ENCODE data around the gene BCL3. TPM values are rescaled to one million over a fixed set of nuclear protein-coding genes. Genes with fewer than 3 reads are reported as not detected.

Gene BCL3
- total and polyA plus RNA-seq, 7 donors, result 5.7 to 36.4 (median 13.3) TPM

DNA sequence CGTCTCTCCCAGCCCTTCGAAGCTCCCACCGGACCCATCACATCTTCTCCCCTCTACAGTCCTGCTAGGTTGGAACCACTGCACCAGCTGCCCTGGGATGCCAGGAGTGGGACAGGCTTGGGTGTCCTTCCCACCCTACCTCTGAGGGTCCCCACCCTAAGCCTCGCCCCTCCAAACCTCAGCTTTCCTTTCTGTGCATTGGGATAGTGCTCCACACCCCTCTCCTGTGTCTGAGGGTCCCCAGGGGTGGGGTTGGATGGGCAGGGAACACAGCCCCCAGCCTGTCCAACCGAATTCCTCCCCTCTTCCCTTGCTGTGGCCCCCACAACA lies 1.9 kb upstream of the BCL3 start:
- no peak for DNase-seq
- ATAC-seq, result no peak
- intact Hi-C loops (cut with DNase I), result loop anchor here in 1 of 2 donors (10.0 kb wide), 1 partner anchor 1038 kb away; the partner anchor contains the start of gene DMPK
- no peak for TF ChIP-seq CTCF (IDR thresholded peaks at IDR 0.05)
- peak overlapping the region; percentile 94 for H3K27ac ChIP-seq
- peaks cover 48% of the 10 kb centered on the region for H3K4me1 ChIP-seq
- 71 to 80% (median 75%) methylated on average over 5 of the region's 5 CpGs for WGBS, 3 donors
- no peak overlapping the region for H3K4me3 ChIP-seq
- peaks cover 0 to 22% of the 10 kb centered on the region in 2 donors for H3K36me3 ChIP-seq (ENCODE audit: insufficient read depth in 1 of 2, low read depth in 1 of 2)
- H3K9me3 ChIP-seq, result no peaks in the 10 kb centered on the region
- no peaks in the 10 kb centered on the region for H3K27me3 ChIP-seq (ENCODE audit: insufficient read depth in 3 of 3, low read length in 2 of 3)

DNA sequence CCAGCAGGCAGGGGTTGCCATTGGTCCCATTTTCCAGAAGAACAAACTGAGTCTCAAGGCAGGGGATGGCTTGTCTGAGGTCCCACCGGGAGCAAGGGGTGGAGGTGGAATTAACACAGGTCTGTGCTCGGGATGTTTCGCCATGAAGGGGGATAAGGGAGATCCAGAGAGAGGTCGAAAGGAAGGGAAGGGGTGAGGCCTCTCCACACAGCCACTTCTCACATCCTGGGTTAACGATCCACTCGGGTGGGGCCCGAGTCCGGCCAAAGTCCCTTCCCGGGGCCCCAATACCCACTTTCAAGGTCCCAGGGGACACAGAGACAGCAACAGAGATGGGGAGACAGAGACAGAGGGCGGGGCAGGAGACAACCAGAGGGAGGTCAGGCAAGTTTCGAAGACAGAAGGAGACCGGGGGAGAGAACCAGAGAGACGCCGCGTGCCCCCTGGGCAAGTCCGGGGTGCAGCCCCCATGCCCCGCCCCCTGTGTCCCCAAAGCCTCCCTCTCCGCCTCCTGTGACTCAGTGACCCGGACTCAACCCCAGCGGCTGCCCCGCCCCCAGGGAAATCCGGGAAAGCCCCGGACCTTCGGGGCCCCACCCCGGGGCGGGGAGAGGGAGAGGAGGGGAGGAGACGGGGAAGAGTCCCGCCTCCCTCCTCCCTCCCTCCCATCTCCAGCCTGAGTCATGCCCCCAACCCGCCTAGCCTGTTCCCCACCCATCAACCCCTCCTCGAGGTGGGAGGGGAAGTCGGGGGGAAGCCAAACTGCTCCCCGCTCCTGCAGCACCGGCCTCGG lies 1.4 kb upstream of the BCL3 start:
- ATAC-seq, result peak; percentile 91 to 96 (median 95)
- Histone ChIP-seq H3K36me3 (ENCODE audit: insufficient read depth in 1 of 2, low read depth in 1 of 2) (peaks cover 0 to 27% of the 10 kb centered on the region in 2 donors), H3K4me1 (peaks cover 48% of the 10 kb centered on the region), H3K9me3 (no peaks in the 10 kb centered on the region), H3K4me3 (peak overlapping the region; percentile 97), H3K27ac (peak overlapping the region; percentile 94), H3K27me3 (ENCODE audit: insufficient read depth in 3 of 3, low read length in 2 of 3) (no peaks in the 10 kb centered on the region)
- intact Hi-C loops (cut with DNase I), result loop anchor here in 1 of 2 donors (10.0 kb wide), 1 partner anchor 1038 kb away; the partner anchor contains the start of gene DMPK
- no peak for TF ChIP-seq CTCF (IDR thresholded peaks at IDR 0.05)
- peak; percentile 97 to 98 for DNase-seq
- WGBS, 3 donors, result 6 to 11% (median 11%) methylated on average over 21 to 34 of the region's 34 CpGs

DNA sequence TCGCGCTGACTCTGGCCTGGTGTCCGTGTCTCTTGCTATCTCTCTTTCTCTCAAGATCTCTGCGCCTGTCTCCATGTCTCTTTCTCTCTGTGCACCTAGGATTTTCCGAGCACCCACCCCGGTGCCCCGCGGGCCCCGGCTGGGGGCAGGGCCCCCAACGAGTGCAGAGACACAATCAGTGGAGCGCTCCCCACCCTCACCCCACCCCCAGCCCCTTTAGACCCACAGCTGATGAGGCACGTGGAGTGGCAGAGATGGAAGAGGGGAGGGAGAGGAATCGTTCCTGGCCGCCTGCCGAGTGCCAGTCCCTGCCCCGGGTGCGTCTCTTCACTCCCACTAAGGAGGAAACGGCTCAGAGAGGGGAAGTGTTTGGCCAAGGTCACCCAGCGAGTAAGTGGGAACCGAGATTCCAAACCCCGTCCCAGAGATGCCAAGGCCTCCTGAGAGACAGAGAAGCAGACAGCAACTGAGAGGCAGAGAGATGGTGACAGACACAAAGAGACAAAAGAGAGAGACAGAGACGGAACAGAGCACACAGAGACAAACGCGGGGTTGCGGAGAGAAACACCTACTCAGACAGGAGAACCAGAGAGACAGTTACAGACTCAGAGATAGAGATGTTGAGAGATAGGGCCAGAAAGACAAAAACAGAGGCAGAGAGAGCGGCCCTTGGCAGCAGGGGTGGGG lies 626 bp upstream of the BCL3 start:
- Histone ChIP-seq H3K4me3 (peak overlapping the region; percentile 97), H3K27me3 (ENCODE audit: insufficient read depth in 3 of 3, low read length in 2 of 3) (no peaks in the 10 kb centered on the region), H3K27ac (peak overlapping the region; percentile 94), H3K9me3 (no peaks in the 10 kb centered on the region), H3K36me3 (ENCODE audit: insufficient read depth in 1 of 2, low read depth in 1 of 2) (peaks cover 3 to 35% of the 10 kb centered on the region in 2 donors), H3K4me1 (peaks cover 48% of the 10 kb centered on the region)
- WGBS, 3 donors, result 0 to 1% (median 1%) methylated on average over 18 to 26 of the region's 26 CpGs
- ATAC-seq (peak; percentile 39 to 60 (median 54)), DNase-seq (peak; percentile 80 to 84)
- intact Hi-C loops (cut with DNase I), result loop anchor here in 1 of 2 donors (10.0 kb wide), 1 partner anchor 1037 kb away; the partner anchor contains the start of gene DMPK
- no peak for TF ChIP-seq CTCF (IDR thresholded peaks at IDR 0.05)

DNA sequence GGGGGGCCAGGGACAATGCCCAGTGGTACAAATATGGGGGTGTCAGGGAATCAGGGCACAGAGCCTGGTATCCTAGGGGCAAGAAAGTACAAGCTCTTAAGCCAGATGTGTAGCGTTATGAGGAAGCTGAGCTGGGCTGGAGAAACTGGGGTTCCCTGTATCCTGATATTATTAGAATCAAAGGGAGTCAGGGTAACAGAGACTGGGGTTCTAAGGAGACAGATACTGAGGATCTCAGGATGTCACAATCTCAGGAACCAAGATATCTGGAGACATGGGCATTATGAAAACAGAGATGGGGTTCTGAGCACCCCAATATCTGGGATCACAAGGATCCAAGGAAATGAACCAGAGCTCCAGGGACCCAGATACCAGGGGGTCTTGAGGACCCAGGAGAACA lies 784 bp downstream of the BCL3 start:
- Histone ChIP-seq H3K4me3 (peak overlapping the region; percentile 97), H3K36me3 (ENCODE audit: insufficient read depth in 1 of 2, low read depth in 1 of 2) (peaks cover 3 to 36% of the 10 kb centered on the region in 2 donors), H3K9me3 (no peaks in the 10 kb centered on the region), H3K27ac (peak overlapping the region; percentile 94), H3K27me3 (ENCODE audit: insufficient read depth in 3 of 3, low read length in 2 of 3) (no peaks in the 10 kb centered on the region), H3K4me1 (peaks cover 36% of the 10 kb centered on the region)
- 5 to 6% (median 5%) methylated on average over 1 of the region's 1 CpG for WGBS, 3 donors
- intact Hi-C loops (cut with DNase I), result loop anchor here in 1 of 2 donors (10.0 kb wide), 1 partner anchor 1036 kb away; the partner anchor contains the start of gene DMPK
- no peak for TF ChIP-seq CTCF (IDR thresholded peaks at IDR 0.05)
- DNase-seq (no peak), ATAC-seq (no peak)
